ENCODE results near the gene PODXL2.

DNA sequence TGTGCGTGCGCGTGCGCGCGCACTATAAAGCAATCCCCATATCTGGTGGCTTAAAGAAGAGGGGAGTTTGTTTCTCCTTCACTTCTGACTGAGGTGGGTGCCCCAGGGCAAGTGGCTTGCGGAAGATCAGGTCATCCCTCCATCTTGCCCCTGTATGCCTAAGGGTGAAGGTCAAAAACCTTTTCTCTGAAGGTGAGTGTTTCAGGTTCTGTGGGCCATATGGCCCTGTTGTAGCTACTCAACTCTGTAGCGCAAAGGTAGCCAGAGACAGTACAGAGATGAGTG lies 49.3 kb downstream of the PODXL2 start:
- no peak for TF ChIP-seq POLR2A (IDR thresholded peaks at IDR 0.05)
- TF ChIP-seq POLR2AphosphoS5 (IDR thresholded peaks at IDR 0.05) = no peak
- no peak for TF ChIP-seq CTCF (IDR thresholded peaks at IDR 0.05)

Measured in transverse colon (tissue), 4 donors.